Astrocyte of the cerebellum (primary cell): ENCODE data around the gene IFNA1.
"Not testable (repeated sequence)": the region's sequence is repeated elsewhere in the genome, so short reads cannot be mapped to it uniquely, and the experiment has no call there.

ENCODE experiments used
- DNase-seq: peaks from one replicate; pipeline ENCODE4 v3.0.0-alpha.2; 2011; ENCODE audit warnings: low read depth
- H3K4me3 ChIP-seq: 2 replicates; pipeline ENCODE4 v1.5.1; 2011; ENCODE audit warnings: mild to moderate bottlenecking, low read depth, low read length, moderate library complexity
- CTCF ChIP-seq: IDR thresholded peaks from 2 replicates; pipeline ENCODE4 v1.5.1; 2012; ENCODE audit warnings: low read length, low read depth, moderate library complexity, mild to moderate bottlenecking; ENCODE audit errors: missing control alignments
- in situ Hi-C: cut with HindIII; loops from 2 replicates; pipeline ENCODE4 v1.10.0; 2017; ENCODE audit warnings: low sequenced_read_pairs

IFNA1 gene

DNA sequence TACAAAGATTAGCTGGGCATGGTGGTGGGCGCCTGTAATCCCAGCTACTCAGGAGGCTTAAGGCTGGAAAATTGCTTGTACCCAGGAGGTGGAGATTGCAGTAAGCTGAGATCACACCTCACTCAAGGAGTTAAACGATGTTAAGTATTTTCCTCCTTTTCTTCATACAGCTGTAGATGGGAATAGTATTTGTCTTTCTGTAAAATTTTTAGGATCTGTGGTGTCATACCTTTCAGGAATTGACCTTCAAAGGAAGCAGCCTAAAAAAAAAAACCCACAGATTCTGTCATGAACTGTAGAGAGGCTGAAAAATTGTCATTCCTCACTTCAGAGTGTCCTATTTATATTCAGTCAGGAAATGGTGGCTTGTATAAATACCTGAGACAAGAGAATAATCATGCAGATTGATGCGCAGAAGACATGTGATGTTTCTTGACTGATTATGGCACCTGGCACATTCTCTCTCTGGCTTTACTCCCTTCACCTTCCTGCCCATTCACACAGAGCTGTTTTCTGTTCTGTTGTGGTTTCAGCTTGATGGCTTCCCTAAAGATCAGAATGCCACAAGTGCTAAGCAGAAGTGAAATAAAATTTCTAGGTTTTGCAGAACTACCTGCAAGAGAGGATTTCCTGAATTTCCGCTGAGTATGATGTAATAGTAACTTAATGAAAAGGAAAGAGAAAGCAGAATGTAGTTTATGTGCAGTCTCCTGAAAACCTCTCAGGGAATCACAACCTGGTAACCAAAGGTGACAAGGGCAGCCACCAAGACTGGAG lies 3.8 kb downstream of the IFNA1 start:
- no peak for TF ChIP-seq CTCF
- in situ Hi-C loops, result no loop called here
- no peak overlapping the region for H3K4me3 ChIP-seq
- DNase-seq, result no peak

DNA sequence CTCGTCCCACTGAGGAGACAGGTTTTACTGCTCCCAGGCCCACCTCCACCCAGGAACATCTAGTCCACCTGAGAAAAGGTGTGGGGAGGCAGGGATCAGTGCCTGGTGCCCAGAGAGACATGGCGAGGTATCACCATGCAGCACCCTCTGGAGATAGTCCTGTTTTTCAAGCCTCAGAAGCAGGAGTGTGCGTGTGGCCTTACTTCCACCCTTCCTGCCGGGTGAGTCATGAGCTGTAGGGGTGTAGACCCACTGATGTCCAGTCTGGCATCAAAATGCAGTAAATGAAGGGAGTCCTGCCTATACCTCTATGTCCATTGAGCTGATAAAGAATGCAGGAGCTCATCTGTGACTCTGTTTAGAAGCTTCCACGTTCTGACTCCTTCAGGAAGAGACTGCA lies 9.1 kb downstream of the IFNA1 start:
- DNase-seq, in situ Hi-C loops, H3K4me3 ChIP-seq: not testable (repeated sequence)

- DNase-seq, result no peak
Observed at GRCh38 chr9:21450733-21451394, 10.6 kb downstream of the IFNA1 start.

DNA sequence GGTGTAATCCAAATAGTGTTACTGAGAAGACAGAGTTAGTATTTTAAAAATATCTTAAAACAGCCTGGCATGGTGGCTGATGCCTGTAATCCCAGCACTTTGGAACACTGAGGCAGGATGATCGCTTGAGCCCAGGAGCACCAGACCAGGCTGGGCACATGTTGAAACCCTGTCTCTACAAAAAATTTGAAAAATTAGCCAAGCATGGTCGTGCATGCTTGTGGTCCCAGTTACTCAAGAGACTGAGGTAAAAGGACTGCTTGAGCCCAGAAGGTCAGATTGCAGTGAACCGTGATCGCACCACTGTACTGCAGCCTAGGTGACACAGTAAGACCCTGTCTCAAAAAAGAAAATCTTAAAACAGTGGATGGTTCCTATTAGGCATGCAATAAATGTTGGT lies 12.4 kb downstream of the IFNA1 start:
- in situ Hi-C loops, result loop anchor here (25.0 kb wide), 1 partner anchor 335 kb away; no protein-coding TSS in a partner anchor
- no peak for DNase-seq
- H3K4me3 ChIP-seq, result no peak overlapping the region
- no peak for TF ChIP-seq CTCF

More at GRCh38 chr9:21450733-21451394, 10.6 kb downstream of the IFNA1 start:
- no peak overlapping the region for H3K4me3 ChIP-seq
- in situ Hi-C loops, result loop anchor here (25.0 kb wide), 1 partner anchor 336 kb away; no protein-coding TSS in a partner anchor
- no peak for TF ChIP-seq CTCF

DNA sequence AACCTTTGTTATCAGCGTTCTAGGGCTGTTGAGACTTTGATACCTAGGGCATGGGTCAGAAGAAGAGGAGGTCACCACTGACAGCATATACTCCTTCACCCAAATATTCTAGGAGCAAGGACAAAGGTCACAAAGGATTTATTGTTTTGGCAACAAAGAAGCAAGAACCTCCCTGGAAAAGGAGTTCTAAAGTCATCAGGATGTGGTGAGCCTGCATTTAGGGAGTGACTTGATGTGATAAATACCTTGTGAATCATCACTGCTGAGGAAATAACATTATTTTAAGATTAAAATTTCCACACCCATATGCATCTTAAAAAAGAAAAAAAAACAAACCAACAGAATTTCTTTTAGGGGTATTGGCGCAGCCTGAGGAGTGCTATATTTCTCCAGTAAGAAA lies 13.9 kb downstream of the IFNA1 start:
- no peak for DNase-seq
- in situ Hi-C loops, result loop anchor here (25.0 kb wide), 1 partner anchor 333 kb away; no protein-coding TSS in a partner anchor
- TF ChIP-seq CTCF, result no peak
- H3K4me3 ChIP-seq, result no peak overlapping the region

- H3K4me3 ChIP-seq, result no peak overlapping the region
- in situ Hi-C loops, result loop anchor here (25.0 kb wide), 1 partner anchor 332 kb away; no protein-coding TSS in a partner anchor
- DNase-seq, result no peak
- TF ChIP-seq CTCF, result peak; percentile 62
Observed at GRCh38 chr9:21455320-21455719, 15.1 kb downstream of the IFNA1 start.

GRCh38 chr9:21461377-21461776 lies 21.1 kb downstream of the IFNA1 start:
- DNase-seq, result no peak
- no peak for TF ChIP-seq CTCF
- H3K4me3 ChIP-seq, result no peak overlapping the region
- in situ Hi-C loops, result loop anchor here (25.0 kb wide), 1 partner anchor 326 kb away; no protein-coding TSS in a partner anchor
